Measurements from ENCODE around the gene MCTP2.

- TF ChIP-seq, protein P1, sequence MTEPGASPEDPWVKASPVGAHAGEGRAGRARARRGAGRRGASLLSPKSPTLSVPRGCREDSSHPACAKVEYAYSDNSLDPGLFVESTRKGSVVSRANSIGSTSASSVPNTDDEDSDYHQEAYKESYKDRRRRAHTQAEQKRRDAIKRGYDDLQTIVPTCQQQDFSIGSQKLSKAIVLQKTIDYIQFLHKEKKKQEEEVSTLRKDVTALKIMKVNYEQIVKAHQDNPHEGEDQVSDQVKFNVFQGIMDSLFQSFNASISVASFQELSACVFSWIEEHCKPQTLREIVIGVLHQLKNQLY (CRISPR knock-in tag; IDR thresholded peaks at IDR 0.05) = no peak
- TF ChIP-seq, protein P2, sequence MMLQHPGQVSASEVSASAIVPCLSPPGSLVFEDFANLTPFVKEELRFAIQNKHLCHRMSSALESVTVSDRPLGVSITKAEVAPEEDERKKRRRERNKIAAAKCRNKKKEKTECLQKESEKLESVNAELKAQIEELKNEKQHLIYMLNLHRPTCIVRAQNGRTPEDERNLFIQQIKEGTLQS (CRISPR knock-in tag; conservative IDR thresholded peaks at IDR 0.05) = no peak
- TF ChIP-seq CTCF (IDR thresholded peaks at IDR 0.05) = no peak
- TF ChIP-seq, protein P3, sequence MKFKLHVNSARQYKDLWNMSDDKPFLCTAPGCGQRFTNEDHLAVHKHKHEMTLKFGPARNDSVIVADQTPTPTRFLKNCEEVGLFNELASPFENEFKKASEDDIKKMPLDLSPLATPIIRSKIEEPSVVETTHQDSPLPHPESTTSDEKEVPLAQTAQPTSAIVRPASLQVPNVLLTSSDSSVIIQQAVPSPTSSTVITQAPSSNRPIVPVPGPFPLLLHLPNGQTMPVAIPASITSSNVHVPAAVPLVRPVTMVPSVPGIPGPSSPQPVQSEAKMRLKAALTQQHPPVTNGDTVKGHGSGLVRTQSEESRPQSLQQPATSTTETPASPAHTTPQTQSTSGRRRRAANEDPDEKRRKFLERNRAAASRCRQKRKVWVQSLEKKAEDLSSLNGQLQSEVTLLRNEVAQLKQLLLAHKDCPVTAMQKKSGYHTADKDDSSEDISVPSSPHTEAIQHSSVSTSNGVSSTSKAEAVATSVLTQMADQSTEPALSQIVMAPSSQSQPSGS (CRISPR knock-in tag; IDR thresholded peaks at IDR 0.05; ENCODE audit: borderline replicate concordance, low read depth) = no peak
- no peak for TF ChIP-seq HMGA2 (CRISPR knock-in tag; IDR thresholded peaks at IDR 0.05)
- TF ChIP-seq, protein P4, sequence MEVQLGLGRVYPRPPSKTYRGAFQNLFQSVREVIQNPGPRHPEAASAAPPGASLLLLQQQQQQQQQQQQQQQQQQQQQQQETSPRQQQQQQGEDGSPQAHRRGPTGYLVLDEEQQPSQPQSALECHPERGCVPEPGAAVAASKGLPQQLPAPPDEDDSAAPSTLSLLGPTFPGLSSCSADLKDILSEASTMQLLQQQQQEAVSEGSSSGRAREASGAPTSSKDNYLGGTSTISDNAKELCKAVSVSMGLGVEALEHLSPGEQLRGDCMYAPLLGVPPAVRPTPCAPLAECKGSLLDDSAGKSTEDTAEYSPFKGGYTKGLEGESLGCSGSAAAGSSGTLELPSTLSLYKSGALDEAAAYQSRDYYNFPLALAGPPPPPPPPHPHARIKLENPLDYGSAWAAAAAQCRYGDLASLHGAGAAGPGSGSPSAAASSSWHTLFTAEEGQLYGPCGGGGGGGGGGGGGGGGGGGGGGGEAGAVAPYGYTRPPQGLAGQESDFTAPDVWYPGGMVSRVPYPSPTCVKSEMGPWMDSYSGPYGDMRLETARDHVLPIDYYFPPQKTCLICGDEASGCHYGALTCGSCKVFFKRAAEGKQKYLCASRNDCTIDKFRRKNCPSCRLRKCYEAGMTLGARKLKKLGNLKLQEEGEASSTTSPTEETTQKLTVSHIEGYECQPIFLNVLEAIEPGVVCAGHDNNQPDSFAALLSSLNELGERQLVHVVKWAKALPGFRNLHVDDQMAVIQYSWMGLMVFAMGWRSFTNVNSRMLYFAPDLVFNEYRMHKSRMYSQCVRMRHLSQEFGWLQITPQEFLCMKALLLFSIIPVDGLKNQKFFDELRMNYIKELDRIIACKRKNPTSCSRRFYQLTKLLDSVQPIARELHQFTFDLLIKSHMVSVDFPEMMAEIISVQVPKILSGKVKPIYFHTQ (CRISPR knock-in tag; IDR thresholded peaks at IDR 0.05) = no peak
- TF ChIP-seq, protein P5, sequence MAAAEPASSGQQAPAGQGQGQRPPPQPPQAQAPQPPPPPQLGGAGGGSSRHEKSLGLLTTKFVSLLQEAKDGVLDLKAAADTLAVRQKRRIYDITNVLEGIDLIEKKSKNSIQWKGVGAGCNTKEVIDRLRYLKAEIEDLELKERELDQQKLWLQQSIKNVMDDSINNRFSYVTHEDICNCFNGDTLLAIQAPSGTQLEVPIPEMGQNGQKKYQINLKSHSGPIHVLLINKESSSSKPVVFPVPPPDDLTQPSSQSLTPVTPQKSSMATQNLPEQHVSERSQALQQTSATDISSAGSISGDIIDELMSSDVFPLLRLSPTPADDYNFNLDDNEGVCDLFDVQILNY (CRISPR knock-in tag; IDR thresholded peaks at IDR 0.05) = no peak
- TF ChIP-seq ZNF263 (CRISPR knock-in tag; IDR thresholded peaks at IDR 0.05; ENCODE audit: low read depth) = no peak
Observed at GRCh38 chr15:94460624-94461023, 229.3 kb downstream of the MCTP2 start.

All from WTC11 (cell line).